ENCODE data around the gene PXYLP1.

Gene PXYLP1

DNA sequence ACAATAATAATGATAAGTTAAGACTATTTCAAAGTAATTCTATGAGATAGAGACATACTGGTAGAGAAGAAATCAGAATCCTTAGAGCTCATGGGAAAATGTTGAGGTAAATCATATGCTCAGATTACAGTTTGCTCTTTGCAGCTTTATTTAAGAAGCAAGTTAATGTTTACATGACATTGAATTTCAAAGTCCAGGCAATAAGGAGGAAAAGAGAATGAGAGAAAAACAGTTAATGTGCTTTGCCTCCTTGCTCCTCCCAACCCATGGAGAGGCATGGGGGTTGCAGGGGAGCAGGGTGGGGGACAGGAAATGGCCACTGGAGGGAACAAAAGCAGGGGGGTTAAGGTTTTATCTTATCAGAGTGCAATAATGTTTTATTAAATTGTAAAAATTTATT is 94.5 kb downstream of the PXYLP1 start:
- no peak for DNase-seq (ENCODE audit: low spot score)

DNA sequence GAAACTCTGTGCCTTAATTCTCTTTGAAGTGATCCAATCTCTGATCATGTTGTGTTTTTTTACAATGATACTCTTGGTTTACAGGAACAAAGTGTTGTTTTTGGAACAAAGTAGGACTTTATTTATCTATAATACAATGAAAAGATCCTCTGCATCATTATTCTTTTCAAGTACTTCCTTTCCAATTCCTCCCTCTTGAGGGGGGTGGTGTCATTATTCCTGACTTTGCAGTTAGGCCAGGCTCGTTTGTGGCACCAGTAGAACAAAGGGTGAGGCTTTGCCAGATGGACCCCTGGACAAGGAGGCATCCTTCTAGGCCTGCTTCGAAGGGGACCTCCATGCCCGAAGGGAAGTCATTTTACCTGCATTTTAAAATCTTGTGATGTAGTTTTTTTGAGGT is 95.0 kb downstream of the PXYLP1 start:
- DNase-seq (ENCODE audit: low spot score) = no peak

DNA sequence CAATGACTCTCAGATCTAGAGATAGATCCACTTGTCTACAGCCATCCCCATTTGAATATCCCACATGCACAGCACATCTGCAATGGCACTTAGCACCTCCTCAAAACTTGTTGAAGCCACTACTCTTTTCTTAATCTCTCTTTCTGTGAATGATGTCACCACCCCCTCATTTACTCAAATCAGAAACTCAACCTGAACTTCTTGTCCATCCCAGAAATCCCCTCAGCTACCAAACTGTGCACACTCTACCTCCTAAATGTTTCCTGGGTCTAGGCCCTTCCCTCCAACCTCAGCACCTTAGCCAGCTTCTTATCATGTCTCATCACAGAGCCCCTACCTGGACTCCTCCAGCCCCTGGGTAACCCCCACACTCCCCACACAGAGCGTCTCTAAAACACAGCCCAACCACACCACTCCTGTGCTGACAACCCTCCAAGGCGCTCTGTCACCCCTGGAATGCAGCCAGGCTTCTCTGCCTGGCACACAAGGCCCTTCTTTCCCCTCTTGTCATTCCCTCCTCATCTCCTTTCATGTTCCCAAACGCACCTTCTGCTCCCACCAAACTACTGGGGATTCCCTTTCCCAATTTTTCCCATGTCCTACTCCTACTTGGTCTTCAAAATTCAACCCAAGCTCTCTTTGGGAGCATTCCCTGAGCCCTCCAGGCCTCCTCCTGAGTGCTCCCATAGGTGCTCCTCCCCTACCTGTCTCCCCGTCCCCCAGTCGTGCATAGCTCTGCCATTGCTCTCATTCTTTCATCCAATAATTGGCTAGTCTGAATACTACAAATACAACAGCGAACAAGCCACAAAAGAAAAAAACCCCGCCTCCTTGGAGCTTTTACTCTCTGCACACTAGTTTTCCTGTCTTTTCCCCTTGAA is 96.9 kb downstream of the PXYLP1 start:
- DNase-seq (ENCODE audit: low spot score) = no peak

DNA sequence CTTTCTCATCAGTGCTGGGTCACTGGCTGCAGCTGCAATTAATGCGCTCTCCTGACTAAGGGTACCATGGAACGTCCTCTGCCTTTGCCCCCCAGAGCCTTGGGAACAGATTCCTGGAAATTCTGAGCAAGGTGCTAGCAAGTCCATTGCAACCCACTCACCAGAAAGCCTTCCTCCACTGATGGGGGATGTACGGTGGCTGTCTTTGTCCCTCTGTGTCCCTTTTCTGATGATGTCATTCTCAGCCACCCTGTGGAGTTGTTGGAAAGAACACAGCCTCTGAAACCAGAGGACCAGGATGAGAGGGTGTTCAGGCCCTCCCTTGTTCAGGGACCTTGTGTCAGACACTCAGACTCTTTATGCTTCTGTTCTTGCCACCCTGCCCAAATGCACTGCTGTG is 98.6 kb downstream of the PXYLP1 start:
- DNase-seq (ENCODE audit: low spot score) = no peak

DNA sequence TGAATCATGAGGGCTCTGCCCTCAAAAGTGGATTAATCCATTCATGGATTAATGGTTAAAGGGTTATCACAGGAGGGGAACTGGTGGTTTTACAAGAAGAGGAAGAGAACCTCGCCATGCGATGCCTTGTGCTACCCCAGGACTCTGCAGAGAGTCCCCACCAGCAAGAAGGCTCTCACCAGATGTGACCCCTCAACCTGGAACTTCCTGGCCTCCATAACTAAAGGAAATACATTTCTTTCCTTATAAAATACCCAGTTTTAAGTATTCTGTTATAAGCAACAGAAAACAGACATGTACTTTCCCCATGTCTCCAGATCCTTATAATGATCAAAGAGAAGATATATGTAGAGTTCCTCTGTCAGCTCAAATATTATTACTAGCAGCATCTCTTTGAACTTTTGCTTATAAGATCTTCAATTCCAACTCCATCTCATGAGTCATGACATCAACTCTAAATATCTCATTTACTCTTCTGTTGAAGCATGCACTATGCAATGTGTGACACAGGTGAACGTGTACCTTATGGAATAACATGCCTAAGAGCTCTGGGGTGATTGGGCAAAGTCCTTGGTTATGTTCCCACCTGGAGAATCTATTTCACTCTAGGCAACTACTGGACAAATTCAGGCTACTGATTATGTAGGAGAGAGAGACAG is 99.2 kb downstream of the PXYLP1 start:
- DNase-seq (ENCODE audit: low spot score) = no peak

DNA sequence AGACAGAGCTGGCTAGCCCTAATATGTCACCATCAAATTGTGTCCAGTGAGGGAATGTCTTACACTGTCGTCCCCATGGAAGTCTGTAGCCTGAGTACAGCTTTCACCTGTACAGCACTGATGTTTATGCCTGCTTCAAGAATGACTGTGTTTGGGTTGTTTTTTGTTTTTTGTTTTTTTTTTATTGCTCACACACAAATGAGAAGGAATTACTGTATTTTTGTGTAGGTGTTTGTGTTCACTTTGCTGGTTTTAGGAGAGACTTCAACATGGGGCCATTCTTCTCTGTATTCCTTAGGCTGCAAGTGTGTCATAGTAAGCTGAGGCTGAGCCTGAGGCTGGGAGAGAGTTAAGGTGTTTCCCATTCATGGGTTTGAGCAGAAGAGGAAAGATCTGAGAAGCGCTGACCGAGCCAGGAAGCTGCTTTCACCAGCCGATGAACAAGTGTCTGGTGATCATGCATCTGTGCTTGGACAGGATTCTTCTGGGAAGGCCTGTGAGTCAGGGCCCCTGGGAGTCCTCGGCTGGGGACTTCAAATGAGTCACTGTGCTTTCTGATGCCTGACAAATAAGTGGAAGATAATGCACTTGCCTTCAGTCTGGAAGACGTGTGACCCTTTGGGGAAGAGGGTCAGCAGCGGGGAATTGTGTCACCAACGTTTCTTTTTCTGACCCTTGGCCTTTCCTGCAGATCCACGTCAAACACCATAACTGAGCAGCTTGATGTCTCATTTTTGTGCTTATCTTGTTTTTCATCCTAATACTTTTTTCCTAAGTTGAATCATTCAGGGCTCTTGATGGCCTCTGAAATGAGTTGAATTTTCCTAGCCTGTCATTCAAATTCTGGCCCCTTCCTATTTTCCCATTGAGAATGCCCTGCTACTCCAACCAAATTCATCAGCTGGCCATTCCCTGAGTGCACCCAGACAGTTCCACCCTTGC is 100.0 kb downstream of the PXYLP1 start:
- DNase-seq (ENCODE audit: low spot score) = no peak

DNA sequence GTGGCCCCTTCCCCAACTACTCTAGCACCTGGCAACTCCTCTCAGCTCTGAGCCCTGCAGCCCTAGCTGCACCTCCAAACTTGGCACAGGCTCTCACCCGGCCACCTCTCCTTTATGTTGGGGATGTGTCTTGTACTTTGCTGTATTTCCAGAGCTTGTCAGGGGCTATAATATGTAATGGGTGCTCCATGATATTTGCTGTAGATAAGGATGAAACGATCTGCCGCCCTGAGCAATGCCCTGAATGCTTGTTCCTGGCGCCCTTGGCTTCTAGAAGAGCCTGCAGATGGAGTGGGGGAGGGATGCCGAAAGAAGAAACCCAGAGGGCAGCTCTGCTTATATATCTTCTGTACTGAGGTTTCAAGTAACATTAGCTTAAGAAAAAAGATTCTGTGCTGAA is 100.8 kb downstream of the PXYLP1 start:
- DNase-seq (ENCODE audit: low spot score) = no peak

DNA sequence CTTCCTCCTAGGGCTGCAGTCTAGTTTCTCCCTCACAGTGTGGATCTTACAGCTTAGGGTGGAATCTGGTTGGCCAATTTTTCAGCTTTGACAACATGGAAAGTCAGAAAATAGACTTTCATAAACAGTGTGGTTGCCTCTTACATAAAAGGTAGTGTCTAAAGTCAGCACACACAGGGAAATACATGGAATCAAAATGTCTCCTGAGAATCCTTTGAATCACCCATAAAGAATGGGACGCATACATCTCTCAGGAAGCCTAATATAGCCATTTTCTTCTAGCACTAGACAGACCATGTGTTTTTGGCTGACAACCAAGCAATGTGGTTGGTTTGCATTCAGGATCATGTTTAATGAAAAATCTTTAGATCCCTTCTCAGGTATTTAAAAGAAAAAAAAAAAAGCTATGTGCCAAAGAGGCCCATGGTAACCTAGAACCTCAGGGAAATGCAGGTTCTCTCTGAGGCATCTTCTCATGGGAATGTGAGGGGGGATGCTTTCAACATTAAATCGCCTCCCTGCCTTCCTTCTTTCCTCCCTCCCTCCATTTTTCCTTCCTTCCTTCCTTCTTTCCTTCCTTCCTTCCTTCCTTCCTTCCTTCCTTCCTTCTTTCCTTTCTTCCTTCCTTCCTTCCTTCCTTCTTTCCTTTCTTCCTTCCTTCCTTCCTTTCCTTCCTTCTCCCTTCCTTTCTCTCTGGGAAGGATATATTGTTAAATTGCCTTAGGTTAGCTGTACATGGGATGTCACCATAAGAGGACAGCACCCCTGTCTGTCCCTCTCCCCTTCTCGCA is 102.4 kb downstream of the PXYLP1 start:
- DNase-seq (ENCODE audit: low spot score) = no peak

DNA sequence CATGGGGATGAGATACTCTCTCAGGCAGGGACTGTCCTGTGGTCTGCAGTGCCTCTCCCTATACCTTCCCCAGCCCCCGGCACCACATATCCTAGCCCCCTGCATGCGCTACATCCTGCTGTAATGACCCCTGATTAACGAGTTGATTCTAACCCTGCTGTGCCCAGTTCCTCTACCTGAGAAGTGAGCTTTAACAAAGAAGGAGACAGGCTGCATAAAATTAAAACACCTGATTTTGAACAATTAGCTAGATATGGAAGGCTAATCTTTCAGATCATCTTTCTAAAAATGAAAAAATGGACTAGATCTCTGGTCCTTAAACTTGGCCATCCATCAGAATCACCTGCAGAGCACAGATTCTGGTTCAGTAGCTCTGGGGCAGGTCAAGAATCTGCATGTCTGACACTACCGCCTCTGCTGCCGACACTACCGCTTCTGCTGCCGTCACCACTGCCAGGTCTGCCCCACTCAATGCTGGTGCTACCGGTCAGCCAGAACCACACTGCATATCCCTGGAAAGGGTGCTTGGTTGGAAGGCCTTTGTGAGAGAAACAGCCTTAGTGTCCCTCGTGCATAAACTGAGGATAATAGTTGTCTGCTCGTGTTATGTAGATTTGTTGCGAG is 103.1 kb downstream of the PXYLP1 start:
- DNase-seq (ENCODE audit: low spot score) = no peak

DNA sequence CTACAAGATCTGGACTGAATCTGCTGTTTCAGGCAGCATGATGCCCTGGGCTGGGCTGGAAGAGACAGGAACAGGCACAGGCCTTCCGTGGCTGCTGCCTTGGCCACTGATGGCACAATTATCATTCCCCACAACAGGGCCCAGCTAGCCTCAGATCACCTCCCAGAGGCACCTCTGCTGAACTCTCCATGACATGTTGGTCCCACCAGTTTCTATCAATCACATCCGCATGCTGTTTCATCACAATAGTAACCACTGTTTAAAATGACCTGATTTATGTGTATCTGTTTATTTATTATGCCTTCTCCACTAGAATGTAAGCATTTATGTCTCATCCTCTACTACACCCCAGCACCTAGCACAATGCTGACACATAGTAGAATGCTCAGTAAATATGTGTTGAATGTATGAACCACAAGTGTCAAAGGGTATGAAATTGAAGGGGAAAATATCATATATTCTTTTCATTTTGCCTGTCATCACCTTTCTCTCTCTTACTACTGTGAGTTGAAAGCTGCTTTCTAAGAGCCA is 104.0 kb downstream of the PXYLP1 start:
- DNase-seq (ENCODE audit: low spot score) = no peak

DNA sequence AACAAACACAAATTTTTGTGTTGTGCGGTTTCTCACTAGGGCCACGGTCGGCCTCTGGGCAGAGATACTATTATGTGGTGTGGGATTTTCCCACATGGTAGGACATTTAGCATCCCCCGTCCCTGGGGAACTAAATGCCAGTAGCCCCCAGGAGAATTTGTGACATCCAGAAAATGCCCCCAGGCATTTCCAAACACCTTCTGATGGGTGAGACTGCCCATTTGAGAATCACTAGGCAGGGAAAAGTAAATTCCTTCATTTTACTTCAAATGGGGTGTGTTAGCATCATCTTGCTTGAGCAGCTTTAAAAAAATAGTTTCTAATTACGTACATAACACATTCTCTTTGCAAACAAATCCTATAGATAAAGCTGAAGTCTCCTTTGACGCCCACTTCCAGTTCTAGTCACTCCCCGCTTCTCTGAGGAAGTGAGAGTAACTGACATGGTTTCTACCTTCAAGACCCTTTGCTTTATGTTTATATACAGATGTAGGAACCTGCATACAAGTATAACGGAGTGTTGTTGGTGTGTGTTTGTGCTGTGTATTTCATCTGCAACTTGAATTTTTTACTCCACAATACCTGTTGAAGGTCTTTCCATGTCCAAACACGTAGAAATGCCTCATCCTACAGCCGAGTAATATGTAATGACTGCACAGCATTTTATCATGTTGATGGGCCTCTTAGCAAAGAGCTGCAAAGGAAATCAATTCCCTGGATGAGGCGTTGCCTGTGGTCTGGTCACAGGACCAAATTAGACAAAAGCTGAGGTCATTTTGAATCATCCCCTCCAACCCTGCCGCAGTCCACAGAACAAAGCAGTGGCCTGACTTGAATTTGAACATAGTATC is 105.3 kb downstream of the PXYLP1 start:
- DNase-seq (ENCODE audit: low spot score) = no peak

DNA sequence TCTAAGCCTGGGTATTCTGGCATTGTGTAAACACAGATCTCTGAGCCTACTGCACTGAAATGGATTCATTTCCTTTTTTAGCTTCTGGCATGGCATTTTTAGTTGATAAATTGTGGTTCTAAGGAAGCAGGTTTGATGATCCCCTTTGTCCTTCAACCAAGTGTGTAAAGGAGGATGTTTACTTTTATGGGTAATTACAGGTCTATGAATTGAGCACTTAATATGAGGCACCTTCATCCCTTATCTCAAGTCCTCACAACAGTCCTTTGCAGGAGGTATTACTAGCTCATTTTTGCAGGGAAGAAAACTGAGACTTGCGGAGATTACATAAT is 105.9 kb downstream of the PXYLP1 start:
- no peak for DNase-seq (ENCODE audit: low spot score)

DNA sequence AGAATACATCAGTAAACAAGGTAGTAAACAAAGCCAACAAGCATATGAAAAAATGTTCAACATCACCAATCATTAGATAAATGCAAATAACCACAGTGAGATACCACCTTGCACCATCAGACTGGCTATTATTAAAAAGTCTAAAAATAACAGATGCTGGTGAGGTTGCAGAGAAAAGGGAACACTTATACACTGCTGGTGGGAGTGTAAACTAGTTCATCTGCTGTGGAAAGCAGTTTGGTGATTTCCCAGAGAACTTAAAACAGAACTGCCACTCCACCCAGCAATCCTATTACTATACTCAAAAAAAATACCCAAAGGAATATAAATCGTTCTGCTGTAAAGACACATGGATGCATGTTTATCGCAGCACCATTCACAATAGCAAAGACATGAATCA is 106.4 kb downstream of the PXYLP1 start:
- no peak for DNase-seq (ENCODE audit: low spot score)

DNA sequence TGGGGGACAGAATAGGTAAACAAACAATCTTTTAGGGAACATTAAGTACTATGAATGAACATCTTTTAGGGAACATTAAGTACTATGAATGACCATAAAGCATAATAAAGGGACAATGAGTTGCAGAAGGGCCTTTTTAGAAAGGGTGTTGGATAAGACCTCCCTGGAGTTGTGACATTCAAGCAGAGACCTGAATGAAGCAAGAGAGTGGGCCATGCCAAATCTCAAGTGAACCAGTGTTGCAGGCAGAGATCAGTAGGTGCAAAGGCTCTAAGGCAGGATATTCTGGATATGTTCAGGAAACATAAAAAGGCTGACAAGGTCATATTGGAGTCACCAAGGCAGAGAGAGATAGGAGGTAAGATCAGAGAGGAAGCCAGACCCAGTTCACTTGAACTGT is 107.3 kb downstream of the PXYLP1 start:
- no peak for DNase-seq (ENCODE audit: low spot score)

DNA sequence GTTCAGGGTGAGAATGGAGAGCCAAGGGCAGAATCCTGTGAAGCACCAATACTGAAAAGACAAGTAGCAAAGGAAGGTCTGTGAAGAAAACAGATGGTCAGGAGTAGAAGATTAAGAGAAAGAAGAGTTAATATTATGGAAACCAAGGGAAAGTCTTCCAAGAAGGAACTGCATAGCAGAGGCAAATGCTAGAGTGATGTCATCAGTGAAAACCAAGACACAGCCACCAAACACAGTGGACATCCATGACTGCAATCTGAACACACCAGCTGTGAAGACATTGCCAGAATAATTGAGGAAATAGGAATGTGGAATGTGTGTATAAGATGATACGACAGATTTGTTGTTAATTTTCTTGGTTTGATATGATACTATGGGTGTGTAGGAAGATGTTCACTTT is 109.9 kb downstream of the PXYLP1 start:
- no peak for DNase-seq (ENCODE audit: low spot score)

DNA sequence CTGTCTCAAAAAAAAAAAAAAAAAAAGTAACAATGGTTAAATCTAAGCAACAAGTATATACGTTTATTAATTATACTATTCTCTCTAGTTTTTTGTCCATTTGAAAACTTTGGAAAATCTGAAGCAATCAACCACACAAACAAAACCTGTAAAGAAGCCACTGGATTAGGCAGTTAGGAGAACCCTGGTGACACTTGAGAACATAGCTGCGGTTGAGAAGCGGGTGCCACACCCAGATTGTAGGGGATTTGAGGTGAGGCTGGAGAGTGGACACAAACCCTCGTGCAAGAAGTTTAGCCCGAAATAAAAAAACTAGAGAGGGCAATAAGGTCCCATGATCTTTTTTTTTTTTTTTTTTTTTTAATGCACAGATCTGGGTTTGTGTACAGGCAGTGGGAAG is 110.8 kb downstream of the PXYLP1 start:
- DNase-seq (ENCODE audit: low spot score) = no peak

DNA sequence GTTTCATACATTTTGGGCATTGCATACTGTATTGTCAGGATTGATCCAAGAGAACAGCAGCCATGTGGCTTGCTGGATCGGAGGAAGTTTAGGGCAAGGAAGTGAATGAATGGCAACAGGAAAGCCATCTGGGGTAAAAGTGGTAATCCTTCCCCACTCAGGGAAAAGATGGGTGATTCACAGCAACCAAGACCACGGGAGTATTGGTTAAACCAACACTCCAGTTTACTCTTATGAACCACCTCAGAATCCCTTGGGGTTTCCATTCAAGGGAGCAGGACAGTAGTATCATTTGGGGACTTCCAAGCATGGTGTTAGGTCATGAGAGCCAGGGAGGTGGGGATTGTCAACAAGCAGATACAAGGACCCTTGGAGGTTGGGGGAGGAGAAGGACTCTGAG is 111.5 kb downstream of the PXYLP1 start:
- DNase-seq (ENCODE audit: low spot score) = no peak

DNA sequence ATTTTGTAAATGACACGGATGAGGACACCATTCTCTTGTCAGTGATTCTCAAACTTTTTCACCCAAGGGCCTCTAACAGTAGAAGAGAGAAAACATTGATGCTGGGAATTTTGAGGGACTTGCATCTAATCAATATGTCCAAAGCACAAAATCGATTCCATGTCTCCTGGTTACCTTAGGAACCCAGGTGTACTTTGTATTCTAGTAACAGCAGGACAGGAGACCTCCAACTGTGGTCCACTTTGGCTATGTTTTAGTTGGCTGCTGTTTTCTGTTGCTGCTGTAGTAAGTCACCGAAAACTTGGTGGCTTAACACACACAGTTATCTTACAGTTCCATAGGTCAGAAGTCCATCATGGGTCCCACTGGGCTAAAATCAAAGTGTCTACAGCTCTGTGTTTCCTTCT is 112.2 kb downstream of the PXYLP1 start:
- DNase-seq (ENCODE audit: low spot score) = no peak

All from CD4-positive, alpha-beta T cell treated with Interleukin-2 at 100 ng/mL for 4 hours (primary cell).